HEK293 (cell line): ENCODE measurements around the gene INPP1.

Experiments used
- CTCF ChIA-PET: fragments of 350-600 bp; formaldehyde crosslinking; extraction: SDS; loops from one replicate; lab custom pipeline; 2021; ENCODE audit warnings: antibody characterized with exemption; lab: Yijun Ruan, JAX
- POLR2A ChIA-PET: fragments of 300-600 bp; formaldehyde crosslinking; extraction: SDS; loops from one replicate; lab custom pipeline; 2020; ENCODE audit warnings: antibody characterized with exemption, inconsistent platforms; lab: Yijun Ruan, JAX
- H3K27ac ChIP-seq: fragments of 200-500 bp; sonication (Bioruptor generic); 2 replicates; pipeline ENCODE4 v1.5.1; 2014; ENCODE audit warnings: low read depth, low read length, control low read depth, inconsistent platforms; ENCODE audit errors: extremely low read depth
- H3K36me3 ChIP-seq, 2 experiments: fragments of 200-500 bp in 1 of 2; sonication (Bioruptor generic) in 1 of 2; 1 replicate in 1 of 2; 2 replicates in 1 of 2; pipeline ENCODE4 v1.5.1; 2014 to 2017; ENCODE audit warnings: inconsistent platforms in 2 of 2, low read length in 2 of 2; ENCODE audit not compliant: control insufficient read depth in 2 of 2, insufficient read depth in 1 of 2
- H3K4me1 ChIP-seq: fragments of 200-500 bp; sonication (Bioruptor generic); 2 replicates; pipeline ENCODE4 v1.5.1; 2014; ENCODE audit warnings: mild to moderate bottlenecking, low read length, inconsistent platforms; ENCODE audit not compliant: control insufficient read depth, insufficient read depth
- H3K4me3 ChIP-seq: 2 replicates; pipeline ENCODE4 v1.5.1; 2011; ENCODE audit warnings: low read depth, mild to moderate bottlenecking, control low read depth, low read length, moderate library complexity
- H3K9me3 ChIP-seq: fragments of 200-500 bp; sonication (Bioruptor generic); 2 replicates; pipeline ENCODE4 v1.5.1; 2014; ENCODE audit warnings: low read depth, low read length, inconsistent platforms; ENCODE audit not compliant: control insufficient read depth, insufficient read depth
- ATF2 ChIP-seq: fragments of 450-650 bp; formaldehyde crosslinking; IDR thresholded peaks from 2 replicates; pipeline ENCODE4 v1.5.1; 2016; ENCODE audit warnings: missing biosample characterization, missing genetic modification characterization, low read depth
- CTCF ChIP-seq: fragments of 450-650 bp; formaldehyde crosslinking; IDR thresholded peaks from 2 replicates; pipeline ENCODE4 v1.5.1; 2016; ENCODE audit warnings: missing biosample characterization, missing genetic modification characterization
- KLF17 ChIP-seq: fragments of 450-650 bp; formaldehyde crosslinking; IDR thresholded peaks from 2 replicates; pipeline ENCODE4 v1.5.1; 2016; ENCODE audit warnings: missing biosample characterization, missing genetic modification characterization
- PRDM1 ChIP-seq: fragments of 450-650 bp; formaldehyde crosslinking; IDR thresholded peaks from 2 replicates; pipeline ENCODE4; 2016; ENCODE audit warnings: missing biosample characterization, missing genetic modification characterization
- PRDM10 ChIP-seq: fragments of 450-650 bp; formaldehyde crosslinking; IDR thresholded peaks from 2 replicates; pipeline ENCODE4 v1.5.1; 2016; ENCODE audit warnings: missing biosample characterization, missing genetic modification characterization
- REST ChIP-seq: fragments of 450-650 bp; formaldehyde crosslinking; IDR thresholded peaks from 2 replicates; pipeline ENCODE4 v1.5.1; 2016; ENCODE audit warnings: missing biosample characterization, missing genetic modification characterization
- SCRT1 ChIP-seq: fragments of 450-650 bp; formaldehyde crosslinking; IDR thresholded peaks from 2 replicates; pipeline ENCODE4 v1.5.1; 2016; ENCODE audit warnings: missing biosample characterization, missing genetic modification characterization, borderline replicate concordance
- ZBTB44 ChIP-seq: fragments of 450-650 bp; IDR thresholded peaks from 2 replicates; pipeline ENCODE4 v1.5.1; 2018; ENCODE audit warnings: missing biosample characterization, mild to moderate bottlenecking, missing genetic modification characterization
- ZBTB6 ChIP-seq: fragments of 450-650 bp; formaldehyde crosslinking; IDR thresholded peaks from 2 replicates; pipeline ENCODE4 v1.5.1; 2017; ENCODE audit warnings: missing biosample characterization, missing genetic modification characterization
- ZNF10 ChIP-seq: fragments of 450-650 bp; formaldehyde crosslinking; IDR thresholded peaks from 2 replicates; pipeline ENCODE4 v1.5.1; 2017; ENCODE audit warnings: missing biosample characterization, missing genetic modification characterization
- ZNF211 ChIP-seq: fragments of 450-650 bp; formaldehyde crosslinking; IDR thresholded peaks from 2 replicates; pipeline ENCODE4 v1.5.1; 2016; ENCODE audit warnings: low read depth, missing biosample characterization, missing genetic modification characterization
- ZNF302 ChIP-seq: fragments of 450-650 bp; formaldehyde crosslinking; IDR thresholded peaks from 2 replicates; pipeline ENCODE4 v1.5.1; 2016; ENCODE audit warnings: missing biosample characterization, missing genetic modification characterization, low read depth
- ZNF362 ChIP-seq: fragments of 450-650 bp; formaldehyde crosslinking; IDR thresholded peaks from 2 replicates; pipeline ENCODE4 v1.5.1; 2016; ENCODE audit warnings: missing biosample characterization, missing genetic modification characterization
- ZNF639 ChIP-seq: fragments of 450-650 bp; formaldehyde crosslinking; IDR thresholded peaks from 2 replicates; pipeline ENCODE4 v1.5.1; 2016; ENCODE audit warnings: missing biosample characterization, missing genetic modification characterization
- ZNF654 ChIP-seq: fragments of 450-650 bp; formaldehyde crosslinking; IDR thresholded peaks from 2 replicates; pipeline ENCODE4 v1.5.1; 2016; ENCODE audit warnings: low read depth, missing biosample characterization, missing genetic modification characterization
- ZNF692 ChIP-seq: fragments of 450-650 bp; formaldehyde crosslinking; IDR thresholded peaks from 2 replicates; pipeline ENCODE4 v1.5.1; 2016; ENCODE audit warnings: missing biosample characterization, missing genetic modification characterization
- ZNF76 ChIP-seq: fragments of 450-650 bp; formaldehyde crosslinking; IDR thresholded peaks from 2 replicates; pipeline ENCODE4; 2016; ENCODE audit warnings: low read depth, missing biosample characterization, missing genetic modification characterization, borderline replicate concordance

Gene INPP1

GRCh38 chr2:190338453-190338852, 4.9 kb upstream of the INPP1 start:
- 0 out of 2 replicates have a peak, but pooled peaks cover 2% of the 10 kb centered on the region for H3K4me1 ChIP-seq
- TF ChIP-seq ZNF302 (tag by site-specific recombination): no peak
- TF ChIP-seq SCRT1 (tag by site-specific recombination): no peak
- TF ChIP-seq REST (tag by site-specific recombination): no peak
- no peak for TF ChIP-seq ZNF362 (tag by site-specific recombination)
- no peak for TF ChIP-seq ZBTB44 (tag by site-specific recombination)
- no peak for TF ChIP-seq ZNF76 (tag by site-specific recombination)
- TF ChIP-seq ZBTB6 (tag by site-specific recombination): no peak
- TF ChIP-seq CTCF (tag by site-specific recombination): peak; percentile 13; the same call in 1 of the 2 replicates
- TF ChIP-seq ZNF211 (tag by site-specific recombination): no peak
- no peak for TF ChIP-seq ZNF692 (tag by site-specific recombination)
- TF ChIP-seq ZNF639 (tag by site-specific recombination): no peak
- TF ChIP-seq KLF17: no peak
- TF ChIP-seq PRDM10: peak; percentile 18; the same call in 1 of the 2 replicates
- no peak for TF ChIP-seq PRDM1 (tag by site-specific recombination)
- no peak for TF ChIP-seq ZNF10 (tag by site-specific recombination)
- 0 out of 2 replicates have a peak, but pooled peaks have one; percentile 9 for TF ChIP-seq ZNF654 (tag by site-specific recombination)
- TF ChIP-seq ATF2 (tag by site-specific recombination): no peak

More at GRCh38 chr2:190338453-190338852, 4.9 kb upstream of the INPP1 start:
- ChIA-PET CTCF (interaction anchor here (0.6 to 0.9 kb wide), 2 partner anchors 18 to 497 kb away, joined by 3 to 4 read pairs; partner anchors contain the start of gene HIBCH), POLR2A (no interaction called here)
- H3K4me3 ChIP-seq: no peak overlapping the region
- no peak overlapping the region for H3K27ac ChIP-seq
- H3K9me3 ChIP-seq: no peaks in the 10 kb centered on the region
- no peaks in the 10 kb centered on the region for H3K36me3 ChIP-seq
